H1 (cell line): ENCODE data around the gene FAM184B. TPM values are rescaled to one million over a fixed set of nuclear protein-coding genes. Genes with fewer than 3 reads are reported as not detected.

Experiments
- KDM1A ChIP-seq: fragments of 200-600, 300-600 bp; sonication (generic); IDR thresholded peaks from 2 replicates; pipeline ENCODE4 v1.7.1; 2016; ENCODE audit warnings: mild to moderate bottlenecking, low read length, borderline replicate concordance
- YY1 ChIP-seq: IDR thresholded peaks from 2 replicates; pipeline ENCODE4 v1.6.1; 2011; ENCODE audit warnings: low read depth, mild to moderate bottlenecking, low read length
- polyA plus RNA-seq, 7 experiments: library from polyadenylated mRNA; depleted of rRNA in 3 of 7; stranded (reverse) in 5 of 7; unstranded in 2 of 7; fragments of >200 nt in 5 of 7; fragments of 200-250 nt in 2 of 7; gene quantifications; 1 replicate in 5 of 7; 2 replicates in 1 of 7; 4 replicates in 1 of 7; pipeline versions ENCODE4 v1.2.1 to v1.2.3, GENCODE V29; 2011 to 2013; ENCODE audit warnings: missing spikeins in 2 of 7, mixed read lengths in 2 of 7
- total RNA-seq: library from RNA; stranded (reverse); fragmentation: NEBNext Ultra II Directional; extraction: Animal tissue kit (Norgen Biotek cat#: 25700); gene quantifications from 2 replicates; pipeline ENCODE4 v1.2.1, GENCODE V29; 2021
- TF ChIP-seq, protein P1 (sequence below): IDR thresholded peaks from 2 replicates; pipeline ENCODE4 v1.6.1; 2012; ENCODE audit warnings: low read length, inconsistent platforms

The FAM184B gene
- total and polyA plus RNA-seq, 2 of the 8 experiments (the other 6 are each of a cell fraction or from before 2014, with no cell fraction given), result 0.05 to 0.39 TPM

GRCh38 chr4:17726911-17727310, 54.5 kb downstream of the FAM184B start (continued):
- TF ChIP-seq KDM1A (no peak), YY1 (no peak)
- TF ChIP-seq, protein P1, sequence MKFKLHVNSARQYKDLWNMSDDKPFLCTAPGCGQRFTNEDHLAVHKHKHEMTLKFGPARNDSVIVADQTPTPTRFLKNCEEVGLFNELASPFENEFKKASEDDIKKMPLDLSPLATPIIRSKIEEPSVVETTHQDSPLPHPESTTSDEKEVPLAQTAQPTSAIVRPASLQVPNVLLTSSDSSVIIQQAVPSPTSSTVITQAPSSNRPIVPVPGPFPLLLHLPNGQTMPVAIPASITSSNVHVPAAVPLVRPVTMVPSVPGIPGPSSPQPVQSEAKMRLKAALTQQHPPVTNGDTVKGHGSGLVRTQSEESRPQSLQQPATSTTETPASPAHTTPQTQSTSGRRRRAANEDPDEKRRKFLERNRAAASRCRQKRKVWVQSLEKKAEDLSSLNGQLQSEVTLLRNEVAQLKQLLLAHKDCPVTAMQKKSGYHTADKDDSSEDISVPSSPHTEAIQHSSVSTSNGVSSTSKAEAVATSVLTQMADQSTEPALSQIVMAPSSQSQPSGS, result no peak
